COLO668 (cell line): Measurements from ENCODE around the gene VPS26A.

ENCODE experiments used
- DNase-seq: peaks from one replicate; lab custom pipeline; 2025; ENCODE audit not compliant: unreplicated experiment; lab: John Stamatoyannopoulos, UW

The VPS26A gene

DNA sequence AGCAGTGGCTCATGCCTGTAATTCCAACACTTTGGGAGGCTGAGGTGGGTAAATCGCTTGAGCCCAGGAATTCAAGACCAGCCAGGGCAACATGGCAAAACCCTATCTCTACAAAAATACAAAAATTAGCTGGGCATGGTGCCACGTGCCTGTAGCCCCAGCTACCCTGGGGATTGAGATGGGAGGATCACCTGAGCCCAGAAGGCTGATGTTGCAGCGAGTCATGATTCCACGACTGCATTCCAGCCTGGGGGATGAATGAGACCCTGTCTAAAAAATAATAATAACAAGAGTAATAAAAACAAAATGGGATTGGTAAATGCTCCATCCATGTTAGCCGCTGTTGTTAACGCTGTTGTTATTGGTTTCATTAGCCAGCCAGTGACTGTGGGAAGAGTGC, 94.9 kb downstream of the VPS26A start:
- DNase-seq, result no peak

DNA sequence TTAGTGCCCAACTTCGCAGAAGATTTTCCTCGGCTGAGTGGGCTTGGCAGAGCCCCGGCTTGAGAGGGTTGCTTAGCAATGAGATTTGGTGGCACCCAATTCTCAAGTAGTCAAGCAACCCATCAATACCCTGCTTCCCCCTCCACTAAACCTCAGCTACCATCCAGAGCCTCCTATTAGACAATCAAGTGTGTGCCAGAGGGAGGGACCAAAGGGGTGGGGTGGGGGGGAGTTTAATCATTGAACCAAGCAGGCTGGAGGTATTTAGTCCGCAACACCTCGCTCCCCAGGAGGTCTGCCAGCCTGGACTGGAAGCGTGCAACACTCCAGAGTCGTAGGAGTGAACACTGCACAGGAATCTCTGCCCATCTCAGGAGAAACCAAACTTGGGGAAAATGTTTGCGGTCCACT, 96.1 kb downstream of the VPS26A start, which contains the start of gene HKDC1:
Gene HKDC1, plus strand, starts transcription at position 292 of the 411 bp plus-strand sequence. Its CDS starts 104 bp downstream, at position 396.
- DNase-seq, result no peak

DNA sequence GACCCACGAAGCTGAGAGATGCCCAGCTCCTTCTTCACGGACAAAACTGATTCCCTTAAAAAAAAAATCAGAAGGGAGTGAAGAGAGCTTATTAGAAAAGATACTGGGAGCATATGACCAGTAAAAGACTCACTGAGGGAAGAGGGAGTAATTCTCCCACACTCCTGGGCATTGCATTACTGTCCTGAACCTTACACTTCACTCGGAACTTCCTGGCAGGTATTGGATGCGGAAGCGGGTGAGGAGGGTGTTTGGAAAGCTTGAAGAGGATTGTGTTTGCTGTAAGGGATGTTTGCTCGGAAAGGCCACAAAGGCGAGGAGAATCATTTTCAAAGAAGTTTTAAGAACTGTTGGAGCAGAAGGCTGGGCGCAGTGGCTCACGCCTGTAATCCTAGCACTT, 96.5 kb downstream of the VPS26A start:
- no peak for DNase-seq
